Transverse colon (tissue), 4 donors: ENCODE data around the gene TARDBP. TPM values are rescaled to one million over a fixed set of nuclear protein-coding genes. Genes with fewer than 3 reads are reported as not detected.
"Not testable (repeated sequence)": the region's sequence is repeated elsewhere in the genome, so short reads cannot be mapped to it uniquely, and the experiment has no call there.

Experiments
- DNase-seq: peaks from one replicate; pipeline ENCODE4 v3.0.0-alpha.2; 2019
- H3K27ac ChIP-seq, 4 donors: fragments of 200-600 bp; sonication (generic); 2 replicates each; pipeline ENCODE4 v1.5.1; 2016 to 2018; ENCODE audit warnings: inconsistent platforms in 4 of 4
- H3K27me3 ChIP-seq: fragments of 200-600 bp; sonication (generic); 2 replicates; pipeline ENCODE4 v1.5.1; 2017; ENCODE audit warnings: inconsistent platforms
- H3K36me3 ChIP-seq, 4 donors: fragments of 200-600 bp; sonication (generic); 2 replicates each; pipeline ENCODE4 v1.5.1; 2017 to 2019; ENCODE audit warnings: inconsistent platforms in 4 of 4
- H3K4me1 ChIP-seq, 4 donors: fragments of 200-600 bp; sonication (generic); 2 replicates each; pipeline ENCODE4 v1.5.1; 2017 to 2020; ENCODE audit warnings: inconsistent platforms in 4 of 4
- H3K4me3 ChIP-seq, 4 donors: fragments of 200-600 bp; sonication (generic); 1 replicate in 1 of 4; 2 replicates in 3 of 4; pipeline versions ENCODE4 v1.5.1 to v1.6.1; 2017 to 2019; ENCODE audit warnings: inconsistent platforms in 4 of 4
- H3K9me3 ChIP-seq, 2 donors: fragments of 200-600 bp; sonication (generic); 2 replicates each; pipeline ENCODE4 v1.5.1; 2017 to 2019; ENCODE audit warnings: inconsistent platforms in 2 of 2
- CTCF ChIP-seq, 5 experiments: fragments of 200-600 bp in 3 of 5; fragments of 450-650 bp in 2 of 5; sonication (generic) in 3 of 5; IDR thresholded peaks; 1 replicate in 2 of 5; 2 replicates in 3 of 5; pipeline ENCODE4 v1.5.1; 2016 to 2017; ENCODE audit warnings: antibody characterized with exemption in 5 of 5, inconsistent platforms in 3 of 5, mild to moderate bottlenecking in 2 of 5, moderate library complexity in 1 of 5
- EP300 ChIP-seq: sonication (generic); formaldehyde crosslinking; IDR thresholded peaks from one replicate; pipeline ENCODE4 v1.6.1; 2017; ENCODE audit warnings: antibody characterized with exemption, low read depth
- POLR2A ChIP-seq: fragments of 450-650 bp; IDR thresholded peaks from one replicate; pipeline ENCODE4 v1.6.1; 2016; ENCODE audit warnings: antibody characterized with exemption, mild to moderate bottlenecking, moderate library complexity
- POLR2AphosphoS5 ChIP-seq, 3 donors: sonication (generic); formaldehyde crosslinking; IDR thresholded peaks; one replicate each; pipeline ENCODE4 v1.6.1; 2016; ENCODE audit warnings: antibody characterized with exemption in 3 of 3
- WGBS, 2 donors: methylation state at CpG; one replicate each; pipeline ENCODE4 v1.1.5; 2018; ENCODE audit warnings: low coverage in 1 of 2; 5-methylcytosine and 5-hydroxymethylcytosine counted together
- in situ Hi-C, 4 donors: fragments of 200-750 bp; cut with MboI; loops; one replicate each; pipeline versions ENCODE4 v1.15.0 to v1.15.1; 2017; ENCODE audit warnings: low sequenced_read_pairs in 3 of 4, low pct_ligation_motif_present in 1 of 4, low pct_unique_long_range_greater_than_20kb in 1 of 4
- intact Hi-C: fragments of 100-400 bp; cut with DNase I; formaldehyde crosslinking; loops from one replicate; pipeline ENCODE4 v1.15.1; 2023; ENCODE audit warnings: low total_unique reads
- total RNA-seq, 4 donors: library from RNA; depleted of rRNA; stranded (reverse); fragments of >200 nt; gene quantifications; one replicate each; pipeline ENCODE4 v1.1.0, GENCODE V29; 2016

TARDBP gene
- total RNA-seq, 4 donors from 2014 or later = 112 to 278 (median 190) TPM

- intact Hi-C loops = no loop called here
- WGBS, 2 donors = 89% methylated on average over 5 of the region's 5 CpGs; no CpG with 5 or more reads in 1 of the 2 donors
- Histone ChIP-seq H3K36me3 (no peaks in the 10 kb centered on the region), H3K9me3 (no peaks in the 10 kb centered on the region), H3K27me3 (no peaks in the 10 kb centered on the region), H3K4me1 (no peaks in the 10 kb centered on the region), H3K27ac (no peak overlapping the region), H3K4me3 (no peak overlapping the region)
- TF ChIP-seq POLR2A = no peak
- TF ChIP-seq POLR2AphosphoS5 (IDR thresholded peaks at IDR 0.05) = no peak
- TF ChIP-seq CTCF (IDR thresholded peaks at IDR 0.05) = no peak
- TF ChIP-seq EP300 = no peak
- DNase-seq = no peak
- in situ Hi-C loops = no loop called here
These were observed 23.4 kb upstream of the TARDBP start for GRCh38 chr1:10989095-10989494.

GRCh38 chr1:10989920-10990516 lies 22.4 kb upstream of the TARDBP start:
- H3K36me3 ChIP-seq, H3K27me3 ChIP-seq, DNase-seq, H3K4me1 ChIP-seq, H3K4me3 ChIP-seq, intact Hi-C loops, H3K9me3 ChIP-seq, in situ Hi-C loops, H3K27ac ChIP-seq: not testable (repeated sequence)
- 77 to 80% methylated on average over 4 to 6 of the region's 6 CpGs for WGBS, 2 donors

- TF ChIP-seq POLR2AphosphoS5 (IDR thresholded peaks at IDR 0.05) (no peak), EP300 (no peak), POLR2A (no peak), CTCF (IDR thresholded peaks at IDR 0.05) (no peak)
- H3K36me3 ChIP-seq = no peaks in the 10 kb centered on the region
- H3K9me3 ChIP-seq = no peaks in the 10 kb centered on the region
- 90% methylated on average over 7 of the region's 7 CpGs; no CpG with 5 or more reads in 1 of the 2 donors for WGBS, 2 donors
- no peak for DNase-seq
- no peaks in the 10 kb centered on the region for H3K27me3 ChIP-seq
- intact Hi-C loops (no loop called here), in situ Hi-C loops (no loop called here)
- no peak overlapping the region for H3K4me3 ChIP-seq
- H3K27ac ChIP-seq = no peak overlapping the region
- H3K4me1 ChIP-seq = no peaks in the 10 kb centered on the region
These were observed 21.6 kb upstream of the TARDBP start for GRCh38 chr1:10990828-10991227.

- WGBS, 2 donors = 80 to 83% methylated on average over 2 of the region's 2 CpGs
- H3K4me3 ChIP-seq, H3K27ac ChIP-seq, H3K27me3 ChIP-seq, intact Hi-C loops, in situ Hi-C loops, H3K9me3 ChIP-seq, H3K4me1 ChIP-seq, H3K36me3 ChIP-seq, DNase-seq: not testable (repeated sequence)
These were observed 20.4 kb upstream of the TARDBP start for GRCh38 chr1:10992004-10992403.

GRCh38 chr1:10992864-10993263 lies 19.6 kb upstream of the TARDBP start:
- H3K4me3 ChIP-seq = no peak overlapping the region
- WGBS, 2 donors = 78 to 84% methylated on average over 2 to 4 of the region's 4 CpGs

More at GRCh38 chr1:10992864-10993263, 19.6 kb upstream of the TARDBP start:
- intact Hi-C loops (no loop called here), in situ Hi-C loops (no loop called here)
- no peak for TF ChIP-seq CTCF (IDR thresholded peaks at IDR 0.05)
- no peak for TF ChIP-seq EP300
- TF ChIP-seq POLR2A = no peak
- no peak for TF ChIP-seq POLR2AphosphoS5 (IDR thresholded peaks at IDR 0.05)
- no peaks in the 10 kb centered on the region for H3K4me1 ChIP-seq
- H3K36me3 ChIP-seq = no peaks in the 10 kb centered on the region
- DNase-seq = no peak
- H3K27me3 ChIP-seq = no peaks in the 10 kb centered on the region
- H3K9me3 ChIP-seq = no peaks in the 10 kb centered on the region
- H3K27ac ChIP-seq = no peak overlapping the region
